Smooth muscle cell (in vitro differentiated cells): Measurements from ENCODE around the gene OR51D1. TPM values are rescaled to one million over a fixed set of nuclear protein-coding genes. Genes with fewer than 3 reads are reported as not detected.

Experiments
- DNase-seq: peaks from one replicate; lab custom pipeline; 2025; ENCODE audit not compliant: unreplicated experiment; lab: John Stamatoyannopoulos, UW
- H2AFZ ChIP-seq: fragments of 200-600 bp; sonication (generic); 2 replicates; pipeline ENCODE4 v1.6.0; 2016; ENCODE audit warnings: antibody characterized with exemption, low read depth, mild to moderate bottlenecking
- H3F3A ChIP-seq: fragments of 200-600 bp; sonication (generic); 2 replicates; pipeline ENCODE4 v1.6.0; 2017; ENCODE audit warnings: antibody characterized with exemption, low read depth
- H3K27ac ChIP-seq: fragments of 200-600 bp; sonication (generic); 2 replicates; pipeline ENCODE4 v1.5.1; 2016; ENCODE audit warnings: low read depth, mild to moderate bottlenecking
- H3K27me3 ChIP-seq: fragments of 200-600 bp; sonication (generic); 2 replicates; pipeline ENCODE4 v1.6.1; 2016; ENCODE audit warnings: low read depth, mild to moderate bottlenecking
- H3K36me3 ChIP-seq: fragments of 200-600 bp; sonication (generic); 2 replicates; pipeline ENCODE4 v1.5.1; 2016; ENCODE audit warnings: low read depth
- H3K4me1 ChIP-seq: fragments of 200-600 bp; sonication (generic); 2 replicates; pipeline ENCODE4 v1.5.1; 2016; ENCODE audit warnings: low read depth
- H3K4me2 ChIP-seq: fragments of 200-600 bp; sonication (generic); 2 replicates; pipeline ENCODE4 v1.6.0; 2016; ENCODE audit warnings: mild to moderate bottlenecking
- H3K4me3 ChIP-seq: fragments of 200-600 bp; sonication (generic); 2 replicates; pipeline ENCODE4 v1.5.1; 2016; ENCODE audit warnings: mild to moderate bottlenecking
- H3K79me2 ChIP-seq: fragments of 200-600 bp; sonication (generic); 2 replicates; pipeline ENCODE4 v1.6.0; 2016; ENCODE audit warnings: low read depth, mild to moderate bottlenecking
- H3K9ac ChIP-seq: fragments of 200-600 bp; sonication (generic); 2 replicates; pipeline ENCODE4 v1.6.0; 2016; ENCODE audit warnings: low read depth
- H3K9me3 ChIP-seq: fragments of 200-600 bp; sonication (generic); replicated peaks from 2 replicates; pipeline ENCODE4 v1.5.1; 2016; ENCODE audit warnings: low read depth
- H4K20me1 ChIP-seq: fragments of 200-600 bp; sonication (generic); 2 replicates; pipeline ENCODE4 v1.6.0; 2016; ENCODE audit warnings: low read depth
- CTCF ChIP-seq: fragments of 200-600 bp; sonication (generic); IDR thresholded peaks from 2 replicates; pipeline ENCODE4 v1.5.1; 2017; ENCODE audit warnings: borderline replicate concordance, mild to moderate bottlenecking, antibody characterized with exemption; ENCODE audit not compliant: insufficient read depth, poor library complexity, severe bottlenecking
- WGBS: methylation state at CpG from one replicate; pipeline ENCODE4 v1.1.7; 2016; ENCODE audit warnings: low lambda C conversion rate; 5-methylcytosine and 5-hydroxymethylcytosine counted together
- polyA plus RNA-seq: library from polyadenylated mRNA; unstranded; fragments of >200 nt; fragmentation: Nextera tagmentation; extraction: Ambion mirVana; gene quantifications from 2 replicates; pipeline ENCODE4 v1.2.1, GENCODE V29; 2016
- total RNA-seq: library from RNA; depleted of rRNA; stranded (reverse); fragments of >200 nt; gene quantifications from 2 replicates; pipeline ENCODE4 v1.2.3, GENCODE V29; 2014

OR51D1 gene
- total and polyA plus RNA-seq, 2 experiments from 2014 or later = not detected

- Histone ChIP-seq H2AFZ (no peak overlapping the region), H3K79me2 (no peaks in the 10 kb centered on the region), H3K4me3 (no peak overlapping the region), H3K27ac (no peak overlapping the region), H3K4me2 (no peak overlapping the region), H3K36me3 (no peaks in the 10 kb centered on the region), H3F3A (no peaks in the 10 kb centered on the region), H3K27me3 (no peaks in the 10 kb centered on the region), H3K9ac (no peak overlapping the region), H3K9me3 (no peaks in the 10 kb centered on the region), H4K20me1 (no peaks in the 10 kb centered on the region), H3K4me1 (no peaks in the 10 kb centered on the region)
- 84% methylated on average over 2 of the region's 2 CpGs for WGBS
- DNase-seq = no peak
- TF ChIP-seq CTCF = no peak
Measured at GRCh38 chr11:4645974-4646373, 8.7 kb downstream of the OR51D1 start.

GRCh38 chr11:4647766-4648165, 10.5 kb downstream of the OR51D1 start:
- Histone ChIP-seq H3K9me3 (no peaks in the 10 kb centered on the region), H3K4me3 (no peak overlapping the region), H3K4me1 (no peaks in the 10 kb centered on the region), H4K20me1 (no peaks in the 10 kb centered on the region), H3K27ac (no peak overlapping the region), H3K9ac (no peak overlapping the region), H3K36me3 (no peaks in the 10 kb centered on the region), H3K27me3 (peaks cover 4% of the 10 kb centered on the region), H3K79me2 (no peaks in the 10 kb centered on the region), H2AFZ (no peak overlapping the region), H3K4me2 (no peak overlapping the region), H3F3A (no peaks in the 10 kb centered on the region)
- no peak for DNase-seq
- no peak for TF ChIP-seq CTCF
- WGBS = 67% methylated on average over 4 of the region's 4 CpGs

- no peak overlapping the region for H3K27ac ChIP-seq
- H3K4me2 ChIP-seq = no peak overlapping the region
- no peaks in the 10 kb centered on the region for H3F3A ChIP-seq
- H3K9ac ChIP-seq = no peak overlapping the region
- no peak overlapping the region for H2AFZ ChIP-seq
- H3K36me3 ChIP-seq = no peaks in the 10 kb centered on the region
- no peak for TF ChIP-seq CTCF
- H3K4me1 ChIP-seq = peaks cover 4% of the 10 kb centered on the region
- DNase-seq = no peak
- H3K4me3 ChIP-seq = no peak overlapping the region
- 77% methylated on average over 2 of the region's 2 CpGs for WGBS
- no peaks in the 10 kb centered on the region for H4K20me1 ChIP-seq
- no peaks in the 10 kb centered on the region for H3K9me3 ChIP-seq
- H3K27me3 ChIP-seq = peaks cover 4% of the 10 kb centered on the region
- no peaks in the 10 kb centered on the region for H3K79me2 ChIP-seq
Measured at GRCh38 chr11:4654635-4655369, 17.5 kb downstream of the OR51D1 start.
